OCI-LY1 (cell line): ENCODE measurements around the gene TTLL9.

Source experiments
- H2AFZ ChIP-seq: fragments of 200-600 bp; sonication (generic), shearing (Covaris generic); 2 replicates; pipeline ENCODE4 v1.6.0; 2014; ENCODE audit warnings: antibody characterized with exemption, mild to moderate bottlenecking, low read length
- H3F3A ChIP-seq: fragments of 200-600 bp; sonication (generic), shearing (Covaris generic); 2 replicates; pipeline ENCODE4 v1.6.0; 2014; ENCODE audit warnings: mild to moderate bottlenecking, antibody characterized with exemption, low read length, moderate library complexity; ENCODE audit not compliant: insufficient read depth
- H3K27ac ChIP-seq: fragments of 200-600 bp; sonication (generic); 2 replicates; pipeline ENCODE4 v1.5.1; 2014; ENCODE audit warnings: low read length, mixed run types, mild to moderate bottlenecking, low read depth; ENCODE audit not compliant: poor library complexity, severe bottlenecking
- H3K27me3 ChIP-seq: fragments of 200-600 bp; sonication (generic); 2 replicates; pipeline ENCODE4 v1.6.0; 2014; ENCODE audit warnings: antibody characterized with exemption, mild to moderate bottlenecking, low read length, moderate library complexity; ENCODE audit not compliant: insufficient read depth
- H3K36me3 ChIP-seq: fragments of 200-600 bp; sonication (generic); 2 replicates; pipeline ENCODE4 v1.6.1; 2014; ENCODE audit warnings: mild to moderate bottlenecking, antibody characterized with exemption, low read length, moderate library complexity, mixed read lengths; ENCODE audit not compliant: insufficient read depth
- H3K4me1 ChIP-seq: fragments of 200-600 bp; sonication (generic); 2 replicates; pipeline ENCODE4 v1.5.1; 2014; ENCODE audit warnings: mild to moderate bottlenecking, low read length, moderate library complexity; ENCODE audit not compliant: insufficient read depth, severe bottlenecking
- H3K4me2 ChIP-seq: fragments of 200-600 bp; sonication (generic), shearing (Covaris generic); 2 replicates; pipeline ENCODE4 v1.6.1; 2014; ENCODE audit warnings: low read length
- H3K4me3 ChIP-seq: fragments of 200-600 bp; sonication (generic); 2 replicates; pipeline ENCODE4 v1.5.1; 2014; ENCODE audit warnings: low read length, low read depth, mild to moderate bottlenecking, mixed read lengths; ENCODE audit not compliant: poor library complexity, severe bottlenecking
- H3K79me2 ChIP-seq: fragments of 200-600 bp; shearing (Covaris generic); 2 replicates; pipeline ENCODE4 v1.6.1; 2016; ENCODE audit warnings: mixed run types, low read length, mixed read lengths; ENCODE audit not compliant: insufficient read depth
- H3K9ac ChIP-seq: fragments of 200-600 bp; sonication (generic), shearing (Covaris generic); 2 replicates; pipeline ENCODE4 v1.6.1; 2014; ENCODE audit warnings: mild to moderate bottlenecking, low read length, mixed read lengths
- H3K9me2 ChIP-seq: fragments of 200-600 bp; sonication (generic), shearing (Covaris generic); 2 replicates; pipeline ENCODE4 v1.6.1; 2014; ENCODE audit warnings: low read depth, mild to moderate bottlenecking, low read length, mixed read lengths
- H3K9me3 ChIP-seq: fragments of 200-600 bp; shearing (Covaris generic); 2 replicates; pipeline ENCODE4 v1.6.1; 2014; ENCODE audit warnings: low read length, mixed read lengths
- H4K20me1 ChIP-seq: fragments of 200-600 bp; sonication (generic), shearing (Covaris generic); 2 replicates; pipeline ENCODE4 v1.6.0; 2016; ENCODE audit warnings: mild to moderate bottlenecking, low read length; ENCODE audit not compliant: insufficient read depth
- EZH2 ChIP-seq: fragments of 200-600 bp; sonication (generic), shearing (Covaris generic); IDR thresholded peaks from 2 replicates; pipeline ENCODE4 v1.8.0; 2017; ENCODE audit warnings: borderline replicate concordance, mixed run types, mild to moderate bottlenecking, antibody characterized with exemption, low read length, moderate library complexity, mixed read lengths
- TF ChIP-seq, protein P1 (sequence below): fragments of 200-600 bp; sonication (generic), shearing (Covaris generic); IDR thresholded peaks from 2 replicates; pipeline ENCODE4 v1.5.1; 2017; ENCODE audit warnings: mild to moderate bottlenecking, antibody characterized with exemption, low read length, moderate library complexity, mixed read lengths

TTLL9 gene

DNA sequence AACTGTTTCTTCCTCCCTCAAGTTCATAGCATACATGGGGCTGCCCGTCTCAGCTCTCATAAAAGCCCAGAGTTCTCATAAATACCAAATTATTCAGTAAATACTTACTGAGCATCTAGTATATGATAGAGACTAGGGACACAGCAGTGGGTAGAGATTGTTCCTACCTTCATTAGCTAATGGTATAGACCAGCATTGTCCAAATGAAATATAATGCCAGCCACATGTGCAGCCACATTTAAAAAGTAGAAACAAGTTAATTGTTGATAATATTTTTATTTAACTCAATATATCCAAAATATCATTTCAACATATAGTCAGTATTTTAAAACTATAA lies 1.2 kb downstream of the TTLL9 start:
- Histone ChIP-seq H3K27ac (no peak overlapping the region), H3K4me3 (no peak overlapping the region), H3K79me2 (no peaks in the 10 kb centered on the region), H3K9ac (no peak overlapping the region), H3F3A (no peaks in the 10 kb centered on the region), H3K36me3 (no peaks in the 10 kb centered on the region), H2AFZ (no peak overlapping the region), H3K9me2 (no peaks in the 10 kb centered on the region), H3K27me3 (0 out of 2 replicates have a peak, but pooled peaks cover 11% of the 10 kb centered on the region), H3K4me2 (no peak overlapping the region), H4K20me1 (no peaks in the 10 kb centered on the region), H3K9me3 (no peaks in the 10 kb centered on the region), H3K4me1 (peaks cover 11% of the 10 kb centered on the region)
- no peak for TF ChIP-seq EZH2
- TF ChIP-seq, protein P1, sequence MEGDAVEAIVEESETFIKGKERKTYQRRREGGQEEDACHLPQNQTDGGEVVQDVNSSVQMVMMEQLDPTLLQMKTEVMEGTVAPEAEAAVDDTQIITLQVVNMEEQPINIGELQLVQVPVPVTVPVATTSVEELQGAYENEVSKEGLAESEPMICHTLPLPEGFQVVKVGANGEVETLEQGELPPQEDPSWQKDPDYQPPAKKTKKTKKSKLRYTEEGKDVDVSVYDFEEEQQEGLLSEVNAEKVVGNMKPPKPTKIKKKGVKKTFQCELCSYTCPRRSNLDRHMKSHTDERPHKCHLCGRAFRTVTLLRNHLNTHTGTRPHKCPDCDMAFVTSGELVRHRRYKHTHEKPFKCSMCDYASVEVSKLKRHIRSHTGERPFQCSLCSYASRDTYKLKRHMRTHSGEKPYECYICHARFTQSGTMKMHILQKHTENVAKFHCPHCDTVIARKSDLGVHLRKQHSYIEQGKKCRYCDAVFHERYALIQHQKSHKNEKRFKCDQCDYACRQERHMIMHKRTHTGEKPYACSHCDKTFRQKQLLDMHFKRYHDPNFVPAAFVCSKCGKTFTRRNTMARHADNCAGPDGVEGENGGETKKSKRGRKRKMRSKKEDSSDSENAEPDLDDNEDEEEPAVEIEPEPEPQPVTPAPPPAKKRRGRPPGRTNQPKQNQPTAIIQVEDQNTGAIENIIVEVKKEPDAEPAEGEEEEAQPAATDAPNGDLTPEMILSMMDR = no peak

DNA sequence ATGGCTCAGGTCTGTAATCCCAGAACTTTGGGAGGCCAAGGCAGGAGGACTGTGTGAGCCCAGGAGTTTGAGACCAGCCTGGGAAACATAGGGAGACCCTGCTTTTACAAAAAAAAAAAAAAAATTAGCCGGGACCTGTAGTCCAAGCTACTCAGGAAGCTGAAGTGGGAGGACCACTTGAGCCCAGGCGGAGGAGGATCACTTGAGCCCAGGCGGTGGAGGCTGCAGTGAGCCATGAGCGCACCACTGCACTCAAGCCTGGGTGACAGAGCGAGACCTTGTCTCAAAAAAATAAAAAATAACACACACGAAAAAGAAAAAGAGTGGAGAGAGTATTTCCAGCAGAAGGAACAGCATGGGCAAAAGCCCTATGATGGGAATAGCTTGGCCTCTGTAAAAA lies 2.0 kb downstream of the TTLL9 start:
- Histone ChIP-seq H3F3A (no peaks in the 10 kb centered on the region), H2AFZ (no peak overlapping the region), H3K4me3 (no peak overlapping the region), H3K9me3 (no peaks in the 10 kb centered on the region), H3K9me2 (no peaks in the 10 kb centered on the region), H3K27ac (no peak overlapping the region), H3K27me3 (0 out of 2 replicates have a peak, but pooled peaks cover 11% of the 10 kb centered on the region), H3K9ac (no peak overlapping the region), H3K79me2 (no peaks in the 10 kb centered on the region), H4K20me1 (no peaks in the 10 kb centered on the region), H3K36me3 (no peaks in the 10 kb centered on the region), H3K4me1 (peaks cover 11% of the 10 kb centered on the region), H3K4me2 (no peak overlapping the region)
- TF ChIP-seq, protein P1 = no peak
- TF ChIP-seq EZH2 = no peak

DNA sequence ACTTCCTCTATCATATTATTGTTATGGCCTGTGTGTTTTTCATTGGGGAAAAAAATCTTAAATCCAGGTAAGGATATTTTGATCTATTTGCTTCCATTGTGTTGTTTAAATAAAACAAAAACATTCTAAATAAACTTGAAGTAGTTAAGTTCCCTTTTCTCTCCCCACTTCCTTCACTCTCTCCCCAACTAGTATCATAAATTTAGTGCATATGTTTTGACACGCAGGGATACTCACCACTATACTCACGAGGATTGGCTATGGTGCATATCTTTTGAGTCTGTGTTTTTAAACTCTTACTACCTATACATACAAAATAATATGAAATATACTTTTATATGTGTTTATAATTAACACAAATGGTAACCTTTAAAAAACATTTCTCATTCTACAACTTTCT lies 5.2 kb downstream of the TTLL9 start:
- no peak overlapping the region for H3K4me3 ChIP-seq
- no peak overlapping the region for H3K9ac ChIP-seq
- no peak for TF ChIP-seq EZH2
- TF ChIP-seq, protein P1 = no peak
- peaks cover 3% of the 10 kb centered on the region; the same call in 1 of the 2 replicates for H3F3A ChIP-seq
- H3K4me2 ChIP-seq = no peak overlapping the region
- no peaks in the 10 kb centered on the region for H3K9me2 ChIP-seq
- H3K4me1 ChIP-seq = peaks cover 10% of the 10 kb centered on the region
- H3K27me3 ChIP-seq = no peaks in the 10 kb centered on the region
- H2AFZ ChIP-seq = no peak overlapping the region
- no peak overlapping the region for H3K27ac ChIP-seq
- no peaks in the 10 kb centered on the region for H3K36me3 ChIP-seq
- no peaks in the 10 kb centered on the region for H4K20me1 ChIP-seq
- no peaks in the 10 kb centered on the region for H3K9me3 ChIP-seq
- H3K79me2 ChIP-seq = no peaks in the 10 kb centered on the region
